SU-DHL-6 (cell line): ENCODE results near the gene AXDND1.

ENCODE experiments used
- CTCF ChIP-seq: fragments of 200-600 bp; sonication (generic); IDR thresholded peaks from one replicate; pipeline ENCODE4 v1.5.1; 2017; ENCODE audit warnings: antibody characterized with exemption, mild to moderate bottlenecking, low read length, moderate library complexity; ENCODE audit not compliant: insufficient read depth, poor library complexity, severe bottlenecking
- EZH2phosphoT487 ChIP-seq: fragments of 200-600 bp; sonication (generic), shearing (Covaris generic); conservative IDR thresholded peaks from 2 replicates; pipeline ENCODE4 v1.6.1; 2018; ENCODE audit warnings: mild to moderate bottlenecking, antibody characterized with exemption, low read length, moderate library complexity, mixed read lengths

GRCh38 chr1:179352236-179352635 lies 13.5 kb upstream of the AXDND1 start:
- TF ChIP-seq CTCF (no peak), EZH2phosphoT487 (no peak)
